HL-60 (cell line): Measurements from ENCODE around the gene PIGR.

Source experiments
- DNase-seq, 2 experiments: peaks; one replicate each; pipeline ENCODE4 v3.0.0-alpha.2; 2010 to 2020; ENCODE audit warnings: low read depth in 1 of 2, low spot score in 1 of 2
- H3K27ac ChIP-seq: fragments of 250-450 bp; sonication (Bioruptor Pico); replicated peaks from 2 replicates; pipeline ENCODE4 v1.5.1; 2020; ENCODE audit warnings: mild to moderate bottlenecking, moderate library complexity
- H3K27me3 ChIP-seq: fragments of 250-450 bp; sonication (Bioruptor Pico); 2 replicates; pipeline ENCODE4 v1.5.1; 2021; ENCODE audit warnings: mild to moderate bottlenecking, moderate library complexity; ENCODE audit not compliant: insufficient read depth, poor library complexity, severe bottlenecking
- H3K4me3 ChIP-seq: replicated peaks from 2 replicates; pipeline ENCODE4 v1.5.1; 2011; ENCODE audit warnings: mild to moderate bottlenecking, control low read depth, low read length; ENCODE audit not compliant: insufficient read depth
- GABPA ChIP-seq: IDR thresholded peaks from 2 replicates; pipeline ENCODE4 v1.6.1; 2012; ENCODE audit warnings: low read depth
- POLR2AphosphoS5 ChIP-seq: IDR thresholded peaks from 2 replicates; pipeline ENCODE4 v1.6.1; 2012; ENCODE audit warnings: low read depth
- SPI1 ChIP-seq: IDR thresholded peaks from 2 replicates; pipeline ENCODE4 v1.6.1; 2012; ENCODE audit warnings: low read depth, mild to moderate bottlenecking, borderline replicate concordance
- long read RNA-seq: library from polyadenylated mRNA; unstranded; transcript quantifications from one replicate; pipeline ENCODE4 v2.0.0, GENCODE V29; 2020
- TF ChIP-seq, protein P1 (sequence below): IDR thresholded peaks from 2 replicates; pipeline ENCODE4 v1.6.1; 2012; ENCODE audit warnings: low read depth; ENCODE audit not compliant: insufficient replicate concordance
- TF ChIP-seq, protein P2 (sequence below): IDR thresholded peaks from one replicate; pipeline ENCODE4 v1.5.1; 2011; ENCODE audit warnings: low read length, control low read depth, inconsistent platforms; ENCODE audit not compliant: insufficient read depth

The PIGR gene, protein sequence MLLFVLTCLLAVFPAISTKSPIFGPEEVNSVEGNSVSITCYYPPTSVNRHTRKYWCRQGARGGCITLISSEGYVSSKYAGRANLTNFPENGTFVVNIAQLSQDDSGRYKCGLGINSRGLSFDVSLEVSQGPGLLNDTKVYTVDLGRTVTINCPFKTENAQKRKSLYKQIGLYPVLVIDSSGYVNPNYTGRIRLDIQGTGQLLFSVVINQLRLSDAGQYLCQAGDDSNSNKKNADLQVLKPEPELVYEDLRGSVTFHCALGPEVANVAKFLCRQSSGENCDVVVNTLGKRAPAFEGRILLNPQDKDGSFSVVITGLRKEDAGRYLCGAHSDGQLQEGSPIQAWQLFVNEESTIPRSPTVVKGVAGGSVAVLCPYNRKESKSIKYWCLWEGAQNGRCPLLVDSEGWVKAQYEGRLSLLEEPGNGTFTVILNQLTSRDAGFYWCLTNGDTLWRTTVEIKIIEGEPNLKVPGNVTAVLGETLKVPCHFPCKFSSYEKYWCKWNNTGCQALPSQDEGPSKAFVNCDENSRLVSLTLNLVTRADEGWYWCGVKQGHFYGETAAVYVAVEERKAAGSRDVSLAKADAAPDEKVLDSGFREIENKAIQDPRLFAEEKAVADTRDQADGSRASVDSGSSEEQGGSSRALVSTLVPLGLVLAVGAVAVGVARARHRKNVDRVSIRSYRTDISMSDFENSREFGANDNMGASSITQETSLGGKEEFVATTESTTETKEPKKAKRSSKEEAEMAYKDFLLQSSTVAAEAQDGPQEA
- long read RNA-seq = 0 reads

DNA sequence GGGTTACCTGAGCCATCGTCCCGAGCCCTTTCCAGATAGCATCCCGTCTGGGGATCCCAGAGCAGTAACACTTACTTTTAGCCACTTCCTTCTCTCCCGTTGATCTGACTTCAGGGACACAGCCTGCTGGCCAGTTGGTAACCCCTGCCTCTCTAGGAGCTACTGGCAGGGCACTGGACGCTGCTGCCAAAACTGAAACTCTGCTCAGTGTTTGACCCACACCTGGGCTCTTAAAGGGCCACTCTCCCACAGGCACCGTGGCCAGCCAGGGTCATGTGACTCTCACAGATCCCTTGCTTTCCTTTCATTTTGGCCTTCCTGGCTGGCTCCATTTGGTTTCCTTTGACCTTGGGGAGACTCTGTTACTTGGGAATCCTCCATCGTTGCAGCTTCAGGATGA, at the start of gene PIGR:
PIGR (minus strand) TSS at position 206 of the 400 bp plus-strand sequence. CDS start 5,935 bp downstream, outside the sequence.
- TF ChIP-seq SPI1 (no peak), GABPA (no peak), POLR2AphosphoS5 (no peak)
- TF ChIP-seq, protein P1, sequence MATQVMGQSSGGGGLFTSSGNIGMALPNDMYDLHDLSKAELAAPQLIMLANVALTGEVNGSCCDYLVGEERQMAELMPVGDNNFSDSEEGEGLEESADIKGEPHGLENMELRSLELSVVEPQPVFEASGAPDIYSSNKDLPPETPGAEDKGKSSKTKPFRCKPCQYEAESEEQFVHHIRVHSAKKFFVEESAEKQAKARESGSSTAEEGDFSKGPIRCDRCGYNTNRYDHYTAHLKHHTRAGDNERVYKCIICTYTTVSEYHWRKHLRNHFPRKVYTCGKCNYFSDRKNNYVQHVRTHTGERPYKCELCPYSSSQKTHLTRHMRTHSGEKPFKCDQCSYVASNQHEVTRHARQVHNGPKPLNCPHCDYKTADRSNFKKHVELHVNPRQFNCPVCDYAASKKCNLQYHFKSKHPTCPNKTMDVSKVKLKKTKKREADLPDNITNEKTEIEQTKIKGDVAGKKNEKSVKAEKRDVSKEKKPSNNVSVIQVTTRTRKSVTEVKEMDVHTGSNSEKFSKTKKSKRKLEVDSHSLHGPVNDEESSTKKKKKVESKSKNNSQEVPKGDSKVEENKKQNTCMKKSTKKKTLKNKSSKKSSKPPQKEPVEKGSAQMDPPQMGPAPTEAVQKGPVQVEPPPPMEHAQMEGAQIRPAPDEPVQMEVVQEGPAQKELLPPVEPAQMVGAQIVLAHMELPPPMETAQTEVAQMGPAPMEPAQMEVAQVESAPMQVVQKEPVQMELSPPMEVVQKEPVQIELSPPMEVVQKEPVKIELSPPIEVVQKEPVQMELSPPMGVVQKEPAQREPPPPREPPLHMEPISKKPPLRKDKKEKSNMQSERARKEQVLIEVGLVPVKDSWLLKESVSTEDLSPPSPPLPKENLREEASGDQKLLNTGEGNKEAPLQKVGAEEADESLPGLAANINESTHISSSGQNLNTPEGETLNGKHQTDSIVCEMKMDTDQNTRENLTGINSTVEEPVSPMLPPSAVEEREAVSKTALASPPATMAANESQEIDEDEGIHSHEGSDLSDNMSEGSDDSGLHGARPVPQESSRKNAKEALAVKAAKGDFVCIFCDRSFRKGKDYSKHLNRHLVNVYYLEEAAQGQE = no peak
- TF ChIP-seq, protein P2, sequence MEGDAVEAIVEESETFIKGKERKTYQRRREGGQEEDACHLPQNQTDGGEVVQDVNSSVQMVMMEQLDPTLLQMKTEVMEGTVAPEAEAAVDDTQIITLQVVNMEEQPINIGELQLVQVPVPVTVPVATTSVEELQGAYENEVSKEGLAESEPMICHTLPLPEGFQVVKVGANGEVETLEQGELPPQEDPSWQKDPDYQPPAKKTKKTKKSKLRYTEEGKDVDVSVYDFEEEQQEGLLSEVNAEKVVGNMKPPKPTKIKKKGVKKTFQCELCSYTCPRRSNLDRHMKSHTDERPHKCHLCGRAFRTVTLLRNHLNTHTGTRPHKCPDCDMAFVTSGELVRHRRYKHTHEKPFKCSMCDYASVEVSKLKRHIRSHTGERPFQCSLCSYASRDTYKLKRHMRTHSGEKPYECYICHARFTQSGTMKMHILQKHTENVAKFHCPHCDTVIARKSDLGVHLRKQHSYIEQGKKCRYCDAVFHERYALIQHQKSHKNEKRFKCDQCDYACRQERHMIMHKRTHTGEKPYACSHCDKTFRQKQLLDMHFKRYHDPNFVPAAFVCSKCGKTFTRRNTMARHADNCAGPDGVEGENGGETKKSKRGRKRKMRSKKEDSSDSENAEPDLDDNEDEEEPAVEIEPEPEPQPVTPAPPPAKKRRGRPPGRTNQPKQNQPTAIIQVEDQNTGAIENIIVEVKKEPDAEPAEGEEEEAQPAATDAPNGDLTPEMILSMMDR = no peak
- peaks cover 3% of the 10 kb centered on the region for H3K27me3 ChIP-seq
- no peak within 1 kb of the TSS for H3K27ac ChIP-seq
- H3K4me3 ChIP-seq = no peak within 1 kb of the TSS
- no peak for DNase-seq

DNA sequence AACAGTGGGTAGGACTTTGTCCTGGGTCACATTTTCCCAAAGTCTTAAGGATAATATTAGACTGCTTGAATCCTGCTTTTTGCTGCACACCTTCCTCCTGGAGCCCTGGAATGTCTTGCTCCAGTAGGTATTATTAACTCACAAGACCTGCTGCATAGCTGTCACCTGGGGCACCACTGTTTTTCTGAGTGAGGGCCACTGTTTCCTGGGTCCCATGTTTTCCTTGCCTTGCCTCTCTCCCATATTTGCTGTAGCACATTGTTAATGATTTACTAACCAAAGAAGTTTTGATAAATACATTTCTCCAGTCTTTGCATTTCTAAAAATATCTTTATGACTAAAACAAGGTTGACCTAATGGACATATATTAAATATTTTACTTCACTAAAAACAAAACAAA, 46.5 kb upstream of the PIGR start:
- no peak for DNase-seq
- H3K27ac ChIP-seq = no peak overlapping the region
- no peak for TF ChIP-seq SPI1
- TF ChIP-seq, protein P2 = no peak
- no peaks in the 10 kb centered on the region for H3K27me3 ChIP-seq
- no peak overlapping the region for H3K4me3 ChIP-seq

DNA sequence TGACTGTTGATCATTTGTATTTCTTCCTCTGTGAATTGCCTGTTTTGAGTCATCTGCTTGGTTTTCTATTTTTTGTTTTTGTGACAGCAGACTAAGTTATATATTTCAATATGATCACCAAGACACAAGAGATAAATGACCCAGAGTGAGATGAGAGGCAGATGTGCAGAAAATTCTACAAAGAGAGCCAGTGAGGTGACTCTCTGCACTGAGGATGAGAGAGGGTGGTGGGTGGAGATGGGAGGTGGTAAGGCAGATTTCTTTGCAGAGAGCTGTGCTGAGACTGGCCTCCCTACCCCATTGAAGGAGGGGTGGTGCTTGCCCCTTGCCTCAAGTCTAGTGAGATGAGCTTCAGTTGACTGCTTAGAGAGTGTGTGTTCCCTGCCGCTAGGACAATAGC, 41.6 kb upstream of the PIGR start:
- Histone ChIP-seq H3K27me3 (no peaks in the 10 kb centered on the region), H3K4me3 (no peak overlapping the region), H3K27ac (no peak overlapping the region)
- no peak for DNase-seq
- TF ChIP-seq, protein P2 = no peak
- TF ChIP-seq, protein P1 = no peak
- TF ChIP-seq SPI1 (no peak), POLR2AphosphoS5 (no peak), GABPA (no peak)
